ENCODE data around the gene GRM4.

Gene GRM4

DNA sequence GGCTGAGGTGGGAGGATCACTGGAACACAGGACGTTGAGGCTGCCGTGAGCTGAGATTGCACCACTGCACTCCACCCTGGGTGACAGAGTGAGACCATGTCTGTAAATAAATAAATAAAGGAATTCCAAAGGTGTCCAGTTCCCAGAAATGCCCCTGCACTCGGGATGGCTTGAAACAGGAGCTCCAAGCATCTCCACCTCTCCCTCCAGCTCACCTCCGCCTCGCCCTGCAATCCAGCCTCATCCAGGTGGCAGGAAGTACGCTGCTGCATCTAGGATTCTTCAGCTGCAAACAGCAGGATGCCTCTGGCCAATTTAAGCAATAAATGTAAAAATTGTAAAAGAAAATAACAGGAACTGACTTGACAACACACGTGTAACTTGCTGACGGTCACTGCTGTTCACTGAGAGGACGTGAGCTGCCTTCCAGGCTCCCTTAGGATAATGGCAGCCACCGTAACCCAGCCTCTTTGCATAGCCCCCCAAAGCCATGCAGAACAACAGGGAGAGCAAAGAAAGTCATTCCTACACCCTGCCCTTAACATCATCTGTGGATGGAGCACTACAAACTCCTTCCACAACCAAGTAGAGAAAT is 11.4 kb upstream of the GRM4 start:
- no peak for DNase-seq (ENCODE audit: low read depth)

GRCh38 chr6:34155471-34156300 is 9.8 kb upstream of the GRM4 start:
- no peak for DNase-seq (ENCODE audit: low read depth)

GRCh38 chr6:34154668-34155447 is 9.0 kb upstream of the GRM4 start:
- no peak for DNase-seq (ENCODE audit: low read depth)

- DNase-seq (ENCODE audit: low read depth) = no peak
These were observed 7.1 kb upstream of the GRM4 start for GRCh38 chr6:34152806-34153520.

DNA sequence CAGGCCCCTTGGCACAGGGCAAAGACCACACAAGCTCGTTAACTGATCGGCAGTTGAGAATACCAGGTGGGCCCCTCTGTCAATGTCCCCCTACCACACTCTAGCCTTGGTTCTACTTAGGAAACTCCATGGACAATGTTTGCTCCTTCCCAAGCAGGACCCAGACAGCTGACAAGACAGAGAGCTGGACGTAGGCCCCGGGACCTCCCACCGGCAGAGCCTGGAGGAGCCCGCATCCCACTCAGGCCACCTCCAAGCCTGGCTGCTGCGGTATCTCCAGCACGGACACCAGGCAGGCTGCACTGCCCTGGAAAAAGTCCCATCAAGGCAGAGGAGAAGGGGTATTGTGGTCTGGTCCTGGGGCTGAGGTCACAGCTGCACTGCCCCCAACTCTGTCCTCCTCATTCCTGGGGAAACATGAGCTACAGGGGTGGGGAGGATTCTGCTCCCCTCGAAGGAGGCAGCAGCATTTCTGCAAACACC is 6.2 kb upstream of the GRM4 start:
- DNase-seq (ENCODE audit: low read depth) = no peak

DNA sequence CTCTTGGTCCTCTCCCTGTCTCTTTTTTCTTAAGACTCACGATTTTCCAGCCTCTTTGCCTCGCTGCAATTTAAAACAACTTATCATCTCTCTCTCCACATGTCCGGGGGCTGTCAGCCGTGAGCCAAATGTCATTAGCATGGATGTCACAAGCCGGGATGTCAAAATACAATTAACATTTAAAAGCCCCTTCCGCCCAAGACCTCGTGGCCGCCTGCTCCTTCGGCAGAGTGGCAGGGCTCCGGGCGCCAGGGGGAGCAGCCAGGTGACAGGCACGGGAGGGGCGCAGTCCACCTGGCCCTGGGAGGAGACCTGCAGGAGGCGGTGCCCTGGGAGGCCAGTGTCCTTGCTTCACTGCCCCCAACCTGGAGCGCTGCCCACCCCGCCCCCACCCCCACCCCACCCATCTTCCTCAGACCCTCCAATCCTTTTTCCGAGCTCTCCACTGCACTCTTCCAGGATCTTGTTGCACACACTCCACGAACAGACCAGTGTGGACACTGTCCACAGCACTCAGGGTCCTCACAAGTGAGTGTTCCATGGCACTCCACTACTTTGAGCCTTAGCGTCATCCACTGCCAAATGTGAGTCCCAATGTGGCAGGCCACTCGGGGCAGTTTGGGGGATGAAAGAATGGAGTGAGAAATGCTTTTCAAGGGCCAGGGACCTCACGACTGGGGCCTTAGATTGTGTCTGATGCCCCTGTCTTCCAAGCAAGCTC is 5.6 kb upstream of the GRM4 start:
- DNase-seq (ENCODE audit: low read depth) = no peak

DNA sequence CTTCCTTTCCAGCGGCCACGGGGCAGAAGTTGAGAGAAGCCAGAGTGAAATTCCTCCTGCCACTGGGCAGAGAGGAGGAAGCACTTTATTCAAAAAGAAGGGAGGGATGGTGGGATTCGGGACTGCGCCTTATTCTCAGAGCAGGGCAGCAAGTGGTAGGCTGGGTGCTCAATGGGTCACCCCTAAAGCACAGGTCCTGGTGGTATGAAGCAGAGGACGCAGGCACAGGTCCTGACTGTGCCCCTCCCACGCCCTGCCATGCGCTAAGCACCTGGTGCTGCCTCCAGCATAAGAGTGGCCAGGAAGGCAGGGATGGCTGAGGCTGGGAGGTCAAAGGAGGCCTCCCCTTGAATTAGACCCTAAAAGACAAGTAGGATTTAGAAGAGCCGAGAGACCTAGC is 4.9 kb upstream of the GRM4 start:
- no peak for DNase-seq (ENCODE audit: low read depth)

- DNase-seq (ENCODE audit: low read depth) = no peak
These were observed 4.0 kb upstream of the GRM4 start for GRCh38 chr6:34149831-34150400.

GRCh38 chr6:34149452-34149810 is 3.5 kb upstream of the GRM4 start:
- no peak for DNase-seq (ENCODE audit: low read depth)

DNA sequence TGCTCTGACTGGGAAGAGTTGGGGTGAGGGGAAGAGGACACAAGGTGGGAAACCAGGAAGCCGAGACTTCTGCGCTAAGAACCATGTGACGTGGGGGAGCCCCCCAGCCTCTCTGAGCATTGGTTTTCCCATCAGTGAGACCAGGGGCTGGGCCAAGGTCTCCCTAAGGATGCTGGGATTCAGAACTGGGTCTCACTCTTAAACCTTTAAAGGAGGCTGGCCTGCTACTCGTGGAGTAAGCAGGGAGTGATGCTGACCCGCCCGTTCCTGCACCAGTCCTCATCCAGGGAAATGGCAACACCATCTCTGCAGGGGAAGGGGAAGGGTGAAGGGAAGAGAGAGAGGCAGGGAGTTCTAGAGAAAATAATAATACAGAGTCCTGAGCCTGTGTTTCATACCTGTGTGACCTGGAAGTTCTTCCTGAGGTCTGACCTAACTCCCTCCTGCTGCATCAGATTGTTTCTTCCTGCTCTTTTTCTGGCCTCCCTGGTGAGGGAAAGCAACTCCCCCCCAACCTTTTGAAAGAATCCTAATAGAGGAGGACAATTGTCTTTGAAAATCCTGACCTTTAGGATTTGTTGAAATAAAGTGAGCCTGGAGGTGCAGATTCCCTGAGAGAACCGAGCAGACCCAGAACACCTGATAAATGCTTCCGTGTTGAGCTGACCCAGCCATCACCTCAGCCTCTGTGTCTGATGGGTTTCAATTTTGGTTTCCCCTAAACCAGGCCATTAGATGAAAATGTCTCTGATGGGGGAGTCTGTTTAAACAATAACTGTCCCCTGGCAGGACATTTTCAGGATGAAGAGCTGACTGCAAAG is 3.0 kb upstream of the GRM4 start:
- no peak for DNase-seq (ENCODE audit: low read depth)

GRCh38 chr6:34147906-34148630 is 2.2 kb upstream of the GRM4 start:
- no peak for DNase-seq (ENCODE audit: low read depth)

- DNase-seq (ENCODE audit: low read depth) = peak; percentile 15
These were observed 1.1 kb upstream of the GRM4 start for GRCh38 chr6:34146801-34147592.

GRCh38 chr6:34145161-34146020 is 496 bp downstream of the GRM4 start:
- no peak for DNase-seq (ENCODE audit: low read depth)

DNA sequence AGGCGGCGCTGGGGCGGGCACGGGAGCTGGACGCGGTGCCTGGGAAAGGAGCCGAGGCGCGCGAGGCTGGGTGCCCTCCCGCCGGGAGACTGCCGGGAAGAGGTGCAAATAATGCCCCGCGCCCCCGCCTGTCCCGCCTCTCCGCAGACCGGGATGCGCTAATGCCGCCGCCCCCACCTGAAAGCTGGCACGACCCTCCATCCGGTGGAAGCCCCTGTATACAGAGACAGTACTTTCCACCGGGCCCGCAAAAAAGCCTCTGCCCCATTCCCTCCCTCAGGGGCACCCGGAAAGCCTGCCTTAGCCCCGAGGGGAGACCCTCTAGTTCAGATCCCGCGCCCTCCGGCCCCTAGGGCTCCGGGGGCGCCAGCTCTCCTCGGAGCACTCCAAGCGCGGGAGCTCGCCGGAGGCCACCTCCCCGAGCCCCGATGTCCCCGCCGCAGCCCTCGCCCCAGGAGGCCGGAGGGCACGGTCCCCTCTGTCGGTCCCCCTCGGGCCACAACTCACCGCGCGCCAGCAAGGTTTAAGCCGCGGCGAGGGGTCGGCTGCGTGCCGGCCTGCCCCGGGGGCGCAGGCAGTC is 1.2 kb downstream of the GRM4 start:
- no peak for DNase-seq (ENCODE audit: low read depth)

- no peak for DNase-seq (ENCODE audit: low read depth)
These were observed 1.9 kb downstream of the GRM4 start for GRCh38 chr6:34143884-34144580.

DNA sequence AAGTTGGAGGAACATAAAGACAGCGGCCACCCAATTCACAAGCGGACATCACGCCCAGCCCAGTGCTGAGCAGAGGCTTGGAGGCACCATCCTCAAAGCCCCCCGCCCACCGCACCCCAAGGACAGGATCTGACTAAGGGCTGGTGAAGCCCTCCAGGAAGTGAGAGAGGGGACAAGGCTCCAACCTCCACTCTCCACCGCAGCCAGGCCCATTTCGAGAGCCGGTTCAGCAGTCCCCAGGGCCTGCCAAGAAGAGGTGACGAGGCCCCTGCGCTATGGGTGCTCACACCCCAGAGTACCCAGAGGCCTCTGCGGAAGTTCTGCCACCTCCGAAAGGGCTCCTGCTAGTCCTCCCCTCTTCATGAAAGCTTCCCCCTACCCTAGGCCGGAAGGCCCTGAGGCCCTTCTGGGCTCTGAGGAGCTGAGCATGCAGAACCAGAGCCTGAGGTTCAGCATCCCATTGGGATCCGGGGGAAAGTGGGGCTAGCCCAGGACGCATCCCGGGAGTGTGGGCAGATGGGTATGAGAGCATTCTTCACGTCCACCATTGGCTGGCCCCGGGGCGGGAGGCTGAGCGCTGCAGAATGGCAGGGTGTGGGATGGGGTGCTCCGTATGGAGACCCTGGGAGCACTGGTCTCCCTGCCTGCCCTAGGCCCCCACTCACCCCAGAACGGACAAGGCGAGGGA is 2.5 kb downstream of the GRM4 start:
- no peak for DNase-seq (ENCODE audit: low read depth)
